ENCODE results near the gene CEP95.

DNA sequence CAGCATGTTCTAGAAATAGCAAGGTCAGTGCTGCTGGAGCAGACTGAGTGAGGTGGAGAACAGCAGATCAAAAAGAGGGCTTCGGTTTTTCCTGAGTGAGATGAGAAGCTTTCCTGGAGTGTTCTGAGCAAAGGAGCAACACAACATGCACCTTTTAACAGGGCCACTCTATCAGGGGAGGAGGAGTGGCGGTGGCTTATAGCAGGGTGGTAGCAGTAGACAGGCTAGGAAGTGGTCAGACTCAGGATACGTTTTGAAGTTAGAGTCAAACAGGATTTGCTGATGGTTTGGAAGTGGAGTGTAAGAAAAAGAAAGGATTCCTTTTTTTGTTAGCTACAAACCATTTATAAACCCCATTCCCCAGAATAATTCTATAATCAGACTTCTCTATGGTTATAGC lies 22.4 kb upstream of the CEP95 start:
- TF ChIP-seq, protein P1, sequence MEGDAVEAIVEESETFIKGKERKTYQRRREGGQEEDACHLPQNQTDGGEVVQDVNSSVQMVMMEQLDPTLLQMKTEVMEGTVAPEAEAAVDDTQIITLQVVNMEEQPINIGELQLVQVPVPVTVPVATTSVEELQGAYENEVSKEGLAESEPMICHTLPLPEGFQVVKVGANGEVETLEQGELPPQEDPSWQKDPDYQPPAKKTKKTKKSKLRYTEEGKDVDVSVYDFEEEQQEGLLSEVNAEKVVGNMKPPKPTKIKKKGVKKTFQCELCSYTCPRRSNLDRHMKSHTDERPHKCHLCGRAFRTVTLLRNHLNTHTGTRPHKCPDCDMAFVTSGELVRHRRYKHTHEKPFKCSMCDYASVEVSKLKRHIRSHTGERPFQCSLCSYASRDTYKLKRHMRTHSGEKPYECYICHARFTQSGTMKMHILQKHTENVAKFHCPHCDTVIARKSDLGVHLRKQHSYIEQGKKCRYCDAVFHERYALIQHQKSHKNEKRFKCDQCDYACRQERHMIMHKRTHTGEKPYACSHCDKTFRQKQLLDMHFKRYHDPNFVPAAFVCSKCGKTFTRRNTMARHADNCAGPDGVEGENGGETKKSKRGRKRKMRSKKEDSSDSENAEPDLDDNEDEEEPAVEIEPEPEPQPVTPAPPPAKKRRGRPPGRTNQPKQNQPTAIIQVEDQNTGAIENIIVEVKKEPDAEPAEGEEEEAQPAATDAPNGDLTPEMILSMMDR (IDR thresholded peaks at IDR 0.05): no peak
- no peak for TF ChIP-seq EP300 (IDR thresholded peaks at IDR 0.05)

Data from stomach (tissue), 4 donors.